Subcutaneous adipose tissue (tissue), 4 donors: ENCODE measurements around the gene CEP164. TPM values are rescaled to one million over a fixed set of nuclear protein-coding genes. Genes with fewer than 3 reads are reported as not detected.

ENCODE experiments used
- total RNA-seq, 4 donors: library from RNA; depleted of rRNA; stranded (reverse); fragments of >200 nt; gene quantifications; one replicate each; pipeline ENCODE4 v1.1.0, GENCODE V29; 2016
- TF ChIP-seq, protein P1 (sequence below): fragments of 450-650 bp; IDR thresholded peaks from one replicate; pipeline ENCODE4 v1.5.1; 2016; ENCODE audit warnings: low read depth, mild to moderate bottlenecking, control low read depth, antibody characterized with exemption, moderate library complexity

CEP164 gene
- total RNA-seq, 4 donors from 2014 or later = 10.9 to 17.6 (median 14.6) TPM

DNA sequence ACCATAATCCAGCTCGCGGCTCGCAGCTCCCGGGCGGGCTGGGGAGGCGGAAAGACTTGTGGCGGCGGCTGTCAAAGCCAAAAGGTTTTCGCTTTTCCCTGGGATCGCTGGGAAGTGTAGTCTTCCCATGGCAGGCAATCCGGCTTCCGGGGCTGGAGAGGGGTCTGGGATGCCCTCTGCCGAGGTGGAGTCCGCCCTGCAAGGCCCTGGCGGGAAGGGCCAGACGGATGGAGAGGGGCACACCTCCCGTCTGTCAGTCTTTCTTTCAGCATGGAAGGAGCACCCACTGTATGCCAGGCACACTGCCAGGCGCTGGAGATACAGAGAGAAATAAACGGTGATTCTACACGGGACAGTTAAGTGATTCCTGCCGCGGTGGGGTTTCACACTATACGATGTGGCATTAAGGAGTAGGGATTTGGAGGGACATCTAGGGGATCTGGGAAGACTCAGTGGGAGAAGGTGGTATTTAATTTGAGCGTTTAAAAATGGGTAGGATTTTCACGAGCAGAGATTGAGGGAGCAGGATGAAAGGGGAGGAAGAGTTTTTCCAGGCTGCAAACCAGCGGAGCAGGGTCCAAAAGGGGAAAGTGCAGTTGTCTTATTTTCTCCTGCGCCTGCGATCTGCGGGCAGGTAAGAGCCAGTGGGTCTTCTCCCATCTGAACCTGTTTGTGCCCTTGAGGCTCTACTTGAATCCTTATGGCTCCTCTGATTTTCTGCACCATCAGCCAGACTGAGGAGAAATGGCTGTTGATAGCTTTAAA lies 11.3 kb upstream of the CEP164 start, which contains the start of gene BACE1:
Gene BACE1, minus strand, starts transcription at position 60 of the 765 bp plus-strand sequence. CDS start 461 bp downstream, outside the sequence.
- TF ChIP-seq, protein P1, sequence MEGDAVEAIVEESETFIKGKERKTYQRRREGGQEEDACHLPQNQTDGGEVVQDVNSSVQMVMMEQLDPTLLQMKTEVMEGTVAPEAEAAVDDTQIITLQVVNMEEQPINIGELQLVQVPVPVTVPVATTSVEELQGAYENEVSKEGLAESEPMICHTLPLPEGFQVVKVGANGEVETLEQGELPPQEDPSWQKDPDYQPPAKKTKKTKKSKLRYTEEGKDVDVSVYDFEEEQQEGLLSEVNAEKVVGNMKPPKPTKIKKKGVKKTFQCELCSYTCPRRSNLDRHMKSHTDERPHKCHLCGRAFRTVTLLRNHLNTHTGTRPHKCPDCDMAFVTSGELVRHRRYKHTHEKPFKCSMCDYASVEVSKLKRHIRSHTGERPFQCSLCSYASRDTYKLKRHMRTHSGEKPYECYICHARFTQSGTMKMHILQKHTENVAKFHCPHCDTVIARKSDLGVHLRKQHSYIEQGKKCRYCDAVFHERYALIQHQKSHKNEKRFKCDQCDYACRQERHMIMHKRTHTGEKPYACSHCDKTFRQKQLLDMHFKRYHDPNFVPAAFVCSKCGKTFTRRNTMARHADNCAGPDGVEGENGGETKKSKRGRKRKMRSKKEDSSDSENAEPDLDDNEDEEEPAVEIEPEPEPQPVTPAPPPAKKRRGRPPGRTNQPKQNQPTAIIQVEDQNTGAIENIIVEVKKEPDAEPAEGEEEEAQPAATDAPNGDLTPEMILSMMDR = no peak

DNA sequence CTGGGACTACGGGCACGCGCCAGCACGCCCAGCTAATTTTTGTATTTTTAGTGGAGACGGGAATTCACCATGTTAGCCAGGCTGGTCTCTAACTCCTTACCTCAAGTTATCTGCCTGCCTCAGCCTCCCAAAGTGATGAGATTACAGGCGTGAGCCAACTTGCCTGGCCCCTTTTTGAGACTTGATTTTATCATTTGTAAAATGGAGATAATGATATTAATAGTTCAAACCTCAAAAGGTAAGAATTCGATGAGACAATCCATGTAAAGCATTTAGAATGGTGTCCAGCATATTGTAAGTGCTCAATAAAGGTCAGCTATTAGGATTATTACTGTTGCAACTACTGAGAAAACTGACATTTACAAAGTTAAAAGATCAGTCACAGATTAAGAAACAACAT lies 8.9 kb upstream of the CEP164 start:
- TF ChIP-seq, protein P1 = no peak

DNA sequence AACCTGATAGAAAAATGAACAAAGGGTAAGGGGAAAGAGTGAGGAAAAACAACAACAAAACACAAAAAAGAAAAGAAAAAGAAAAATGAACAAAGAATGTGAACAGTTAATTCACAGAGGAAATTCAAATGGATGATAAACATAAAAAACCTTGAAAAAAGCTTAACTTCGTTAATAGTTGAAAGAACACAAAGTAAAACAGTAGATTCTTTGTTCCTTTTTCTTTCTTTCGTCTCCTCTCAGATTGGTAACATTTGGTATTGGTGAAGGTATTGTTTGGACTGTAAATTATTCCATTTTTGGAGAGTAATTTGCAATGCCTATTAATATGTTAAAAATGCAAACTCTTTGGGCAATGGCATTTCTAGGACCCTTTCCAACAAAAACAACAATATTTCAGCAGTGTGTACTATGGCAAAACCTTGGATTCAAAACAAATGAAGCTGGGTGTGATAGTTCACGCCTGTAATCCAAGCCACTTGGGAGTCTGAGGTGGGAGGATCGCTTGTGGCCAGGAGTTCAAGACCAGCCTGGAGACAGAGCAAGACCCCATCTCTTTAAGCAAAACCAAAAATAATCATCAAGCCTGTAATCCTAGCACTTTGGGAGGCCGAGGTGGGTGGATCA lies 8.3 kb upstream of the CEP164 start:
- TF ChIP-seq, protein P1 = no peak

DNA sequence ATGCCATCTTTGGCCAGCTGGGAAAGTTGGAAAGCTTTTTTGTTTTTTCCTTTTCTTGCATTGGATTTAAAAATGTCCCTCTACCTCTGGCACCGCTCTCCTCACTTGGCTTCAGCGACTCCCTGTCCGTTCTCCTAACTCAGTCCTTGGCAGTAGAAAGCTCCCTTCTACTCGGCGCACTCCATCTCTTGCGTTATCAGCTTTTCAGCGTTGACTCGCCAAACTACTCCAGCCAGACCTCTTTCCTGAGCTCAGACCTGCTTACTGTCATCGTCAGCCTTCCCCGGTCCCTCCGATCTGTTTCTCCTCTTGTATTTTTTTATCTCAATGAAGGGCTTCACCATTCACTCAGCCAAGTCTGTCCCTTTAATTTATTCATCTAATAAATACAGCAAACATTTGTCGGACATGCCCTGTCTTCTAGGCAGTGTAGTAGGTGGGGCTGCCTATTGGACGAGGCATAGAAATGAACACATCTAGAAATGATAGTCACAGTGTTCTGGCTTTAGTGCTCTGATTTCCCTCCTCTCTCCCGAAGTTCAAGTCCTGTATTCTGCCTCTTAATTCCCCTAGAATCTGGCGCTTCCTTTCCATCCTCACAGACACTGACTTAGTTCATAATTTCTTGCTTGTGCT lies 839 bp downstream of the CEP164 start:
- TF ChIP-seq, protein P1 = no peak

DNA sequence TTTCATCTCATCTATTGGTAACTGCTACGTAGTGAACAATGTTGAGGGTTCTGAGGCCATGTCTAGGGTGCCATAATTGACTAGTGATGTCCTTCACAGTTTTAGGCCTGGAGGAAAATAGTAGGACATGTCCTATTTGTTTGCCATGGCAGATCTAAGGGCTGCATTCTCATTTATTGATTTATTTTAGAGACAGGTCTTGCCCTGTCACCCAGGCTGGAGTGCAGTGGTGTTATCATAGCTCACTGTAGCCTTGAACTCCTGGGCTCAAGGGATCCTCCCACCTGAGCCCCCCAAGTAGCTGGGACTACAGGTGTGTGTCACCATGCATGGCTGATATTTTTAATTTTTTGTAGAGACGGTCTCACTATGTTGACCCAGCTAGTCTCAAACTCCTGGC lies 5.2 kb downstream of the CEP164 start:
- TF ChIP-seq, protein P1 = no peak

DNA sequence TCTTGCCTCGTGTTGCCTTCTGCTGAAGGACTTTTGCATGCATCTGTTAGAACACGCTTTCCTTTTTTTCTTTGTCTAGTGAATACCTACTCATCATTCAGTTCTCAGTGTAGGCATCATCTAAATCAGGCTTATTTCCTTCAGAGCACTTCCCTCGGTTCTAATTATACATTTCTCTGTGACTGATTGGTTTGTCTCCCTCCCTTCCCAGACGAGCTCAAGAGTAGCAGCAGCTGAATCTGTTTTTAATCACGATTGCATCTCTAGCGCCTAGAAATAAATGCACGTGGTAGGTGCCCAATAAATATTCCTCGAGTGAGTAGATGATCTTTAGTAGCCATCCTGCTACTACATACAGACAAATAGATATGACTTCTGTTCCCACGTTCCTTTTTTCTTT lies 6.3 kb downstream of the CEP164 start:
- TF ChIP-seq, protein P1 = no peak

DNA sequence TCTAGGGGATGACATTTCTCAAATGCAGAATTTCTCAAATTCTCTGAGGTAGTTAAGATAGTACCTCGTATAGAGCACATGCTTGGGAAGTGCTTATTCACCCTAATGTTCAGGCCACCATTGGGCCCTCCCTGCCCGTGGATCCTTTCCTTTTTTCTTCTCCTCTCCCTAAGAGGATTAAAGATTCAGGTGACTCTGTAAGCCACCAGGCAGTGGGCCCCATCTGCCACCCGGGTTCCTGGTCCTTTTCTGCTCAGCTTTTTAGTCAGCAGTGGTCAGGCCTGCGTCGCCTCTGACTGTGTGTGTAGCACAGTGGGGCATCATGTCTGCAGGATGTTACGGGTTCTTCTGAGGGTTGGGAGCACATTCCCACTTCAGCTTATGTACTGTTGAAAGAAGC lies 7.2 kb downstream of the CEP164 start:
- TF ChIP-seq, protein P1 = no peak
